H9 (cell line): ENCODE results near the gene SRPK3. TPM values are rescaled to one million over a fixed set of nuclear protein-coding genes. Genes with fewer than 3 reads are reported as not detected.

Source experiments
- DNase-seq: peaks from one replicate; pipeline ENCODE4 v3.0.0-alpha.2; 2017
- H2AFZ ChIP-seq: one replicate; pipeline ENCODE4 v1.6.1; 2013; ENCODE audit warnings: mild to moderate bottlenecking, low read length, control low read depth, moderate library complexity
- H2AK5ac ChIP-seq: 2 replicates; pipeline ENCODE4 v1.6.1; 2013; ENCODE audit warnings: low read length, control low read depth, mixed read lengths; ENCODE audit not compliant: insufficient read length
- H2BK120ac ChIP-seq: one replicate; pipeline ENCODE4 v1.6.1; 2013; ENCODE audit warnings: low read depth, mild to moderate bottlenecking, low read length, control low read depth, inconsistent platforms; ENCODE audit not compliant: poor library complexity, severe bottlenecking
- H2BK12ac ChIP-seq: 2 replicates; pipeline ENCODE4 v1.6.1; 2013; ENCODE audit warnings: low read length, control low read depth, mixed read lengths, low read depth; ENCODE audit not compliant: insufficient read length
- H2BK15ac ChIP-seq: 2 replicates; pipeline ENCODE4 v1.6.1; 2013; ENCODE audit warnings: low read depth, low read length, control low read depth
- H2BK20ac ChIP-seq: one replicate; pipeline ENCODE4 v1.6.1; 2013; ENCODE audit warnings: low read depth, mild to moderate bottlenecking, low read length, control low read depth, inconsistent platforms; ENCODE audit not compliant: poor library complexity, severe bottlenecking
- H2BK5ac ChIP-seq: 2 replicates; pipeline ENCODE4 v1.6.1; 2013; ENCODE audit warnings: low read length, control low read depth, mixed read lengths; ENCODE audit not compliant: insufficient read length
- H3K14ac ChIP-seq: 2 replicates; pipeline ENCODE4 v1.6.1; 2013; ENCODE audit warnings: low read length, control low read depth; ENCODE audit not compliant: insufficient read depth
- H3K18ac ChIP-seq: 2 replicates; pipeline ENCODE4 v1.6.1; 2013; ENCODE audit warnings: low read depth, mild to moderate bottlenecking, mixed read lengths, low read length, control low read depth; ENCODE audit not compliant: insufficient read length
- H3K23ac ChIP-seq: 2 replicates; pipeline ENCODE4 v1.6.1; 2013; ENCODE audit warnings: low read length, control low read depth, mixed read lengths, low read depth; ENCODE audit not compliant: insufficient read length
- H3K23me2 ChIP-seq: 2 replicates; pipeline ENCODE4 v1.6.1; 2013; ENCODE audit warnings: low read depth, mild to moderate bottlenecking, mixed read lengths, low read length, control low read depth; ENCODE audit not compliant: insufficient read length, poor library complexity, severe bottlenecking
- H3K27ac ChIP-seq: 2 replicates; pipeline ENCODE4 v1.5.1; 2013; ENCODE audit warnings: low read length, control low read depth, mixed read lengths, low read depth; ENCODE audit not compliant: insufficient read length
- H3K27me3 ChIP-seq: 2 replicates; pipeline ENCODE4 v1.6.1; 2013; ENCODE audit warnings: low read length, control low read depth, inconsistent platforms; ENCODE audit not compliant: insufficient read depth
- H3K4ac ChIP-seq: 2 replicates; pipeline ENCODE4 v1.6.1; 2013; ENCODE audit warnings: low read depth, mild to moderate bottlenecking, control low read depth, inconsistent platforms, low read length, moderate library complexity
- H3K4me1 ChIP-seq: 2 replicates; pipeline ENCODE4 v1.6.1; 2013; ENCODE audit warnings: low read length, control low read depth, inconsistent platforms; ENCODE audit not compliant: insufficient read depth
- H3K4me2 ChIP-seq: 2 replicates; pipeline ENCODE4 v1.6.1; 2013; ENCODE audit warnings: low read length, control low read depth, mixed read lengths; ENCODE audit not compliant: insufficient read length, insufficient read depth
- H3K56ac ChIP-seq: 2 replicates; pipeline ENCODE4 v1.6.1; 2013; ENCODE audit warnings: low read depth, mild to moderate bottlenecking, mixed read lengths, low read length, control low read depth; ENCODE audit not compliant: insufficient read length
- H3K79me1 ChIP-seq: 2 replicates; pipeline ENCODE4 v1.6.1; 2013; ENCODE audit warnings: low read depth, mild to moderate bottlenecking, moderate library complexity, low read length, control low read depth, inconsistent platforms; ENCODE audit not compliant: insufficient read depth, poor library complexity, severe bottlenecking
- H3K79me2 ChIP-seq: 2 replicates; pipeline ENCODE4 v1.6.1; 2013; ENCODE audit warnings: low read length, control low read depth, inconsistent platforms; ENCODE audit not compliant: insufficient read depth
- H3K9ac ChIP-seq: 2 replicates; pipeline ENCODE4 v1.6.1; 2013; ENCODE audit warnings: low read length, control low read depth, mixed read lengths; ENCODE audit not compliant: insufficient read length; ENCODE audit errors: extremely low read depth
- H3K9me3 ChIP-seq: one replicate; pipeline ENCODE4 v1.6.1; 2013; ENCODE audit warnings: low read depth, low read length, inconsistent platforms; ENCODE audit not compliant: control insufficient read depth
- H3T11ph ChIP-seq: one replicate; pipeline ENCODE4 v1.6.1; 2013; ENCODE audit warnings: mild to moderate bottlenecking, low read length, control low read depth, inconsistent platforms
- H4K20me1 ChIP-seq: one replicate; pipeline ENCODE4 v1.6.1; 2013; ENCODE audit not compliant: control insufficient read depth, insufficient read length, insufficient read depth
- H4K5ac ChIP-seq: 2 replicates; pipeline ENCODE4 v1.6.1; 2013; ENCODE audit warnings: low read depth, mild to moderate bottlenecking, mixed read lengths, low read length, control low read depth; ENCODE audit not compliant: insufficient read length
- H4K8ac ChIP-seq: replicated peaks from 2 replicates; pipeline ENCODE4 v1.6.1; 2013; ENCODE audit warnings: low read length, control low read depth, mixed read lengths, low read depth; ENCODE audit not compliant: insufficient read length
- H4K91ac ChIP-seq: 2 replicates; pipeline ENCODE4 v1.6.1; 2013; ENCODE audit warnings: low read depth, mild to moderate bottlenecking, moderate library complexity, mixed read lengths, low read length, control low read depth; ENCODE audit not compliant: insufficient read length
- H3K27ac Mint-ChIP-seq, 3 experiments: 2 replicates in 2 of 3; 3 replicates in 1 of 3; pipeline ENCODE4 v1.8.0; 2020 to 2021; ENCODE audit warnings: mixed read lengths in 3 of 3, mild to moderate bottlenecking in 1 of 3, moderate library complexity in 1 of 3
- H3K27me3 Mint-ChIP-seq: 2 replicates; pipeline ENCODE4 v1.8.0; 2021; ENCODE audit warnings: low read depth, mild to moderate bottlenecking, moderate library complexity, mixed read lengths
- H3K36me3 Mint-ChIP-seq, 3 experiments: 2 replicates in 2 of 3; 3 replicates in 1 of 3; pipeline ENCODE4 v1.8.0; 2020 to 2021; ENCODE audit warnings: low read depth in 3 of 3, mixed read lengths in 3 of 3; ENCODE audit not compliant: insufficient read depth in 1 of 3
- H3K4me1 Mint-ChIP-seq, 2 experiments: 2 replicates each; pipeline ENCODE4 v1.8.0; 2020; ENCODE audit warnings: mixed read lengths in 2 of 2
- H3K4me3 Mint-ChIP-seq, 2 experiments: 2 replicates in 1 of 2; 3 replicates in 1 of 2; pipeline ENCODE4 v1.8.0; 2020 to 2021; ENCODE audit warnings: mild to moderate bottlenecking in 2 of 2, mixed read lengths in 2 of 2, moderate library complexity in 1 of 2
- H3K9me3 Mint-ChIP-seq, 2 experiments: 2 replicates in 1 of 2; 3 replicates in 1 of 2; pipeline ENCODE4 v1.8.0; 2020; ENCODE audit warnings: mild to moderate bottlenecking in 2 of 2, mixed read lengths in 2 of 2, moderate library complexity in 1 of 2
- WGBS: extraction: QIAGEN DNeasy Blood & Tissue Kit; methylation state at CpG from one replicate; pipeline ENCODE4 v1.1.7; 2013; ENCODE audit warnings: missing lambda C conversion rate, low lambda C conversion rate, mixed read lengths; ENCODE audit not compliant: insufficient read length; ENCODE audit errors: extremely low coverage; 5-methylcytosine and 5-hydroxymethylcytosine counted together
- total RNA-seq: library from RNA; stranded (reverse); gene quantifications from 2 replicates; pipeline ENCODE4 v1.2.1, GENCODE V29; 2021
- TF ChIP-seq, protein P1 (sequence below): fragments of 200-600 bp; sonication (generic); conservative IDR thresholded peaks from 3 replicates; pipeline ENCODE4 v1.8.0; 2021; ENCODE audit warnings: antibody characterized with exemption, mild to moderate bottlenecking

The SRPK3 gene
- total RNA-seq, 1 experiment from 2014 or later = not detected

DNA sequence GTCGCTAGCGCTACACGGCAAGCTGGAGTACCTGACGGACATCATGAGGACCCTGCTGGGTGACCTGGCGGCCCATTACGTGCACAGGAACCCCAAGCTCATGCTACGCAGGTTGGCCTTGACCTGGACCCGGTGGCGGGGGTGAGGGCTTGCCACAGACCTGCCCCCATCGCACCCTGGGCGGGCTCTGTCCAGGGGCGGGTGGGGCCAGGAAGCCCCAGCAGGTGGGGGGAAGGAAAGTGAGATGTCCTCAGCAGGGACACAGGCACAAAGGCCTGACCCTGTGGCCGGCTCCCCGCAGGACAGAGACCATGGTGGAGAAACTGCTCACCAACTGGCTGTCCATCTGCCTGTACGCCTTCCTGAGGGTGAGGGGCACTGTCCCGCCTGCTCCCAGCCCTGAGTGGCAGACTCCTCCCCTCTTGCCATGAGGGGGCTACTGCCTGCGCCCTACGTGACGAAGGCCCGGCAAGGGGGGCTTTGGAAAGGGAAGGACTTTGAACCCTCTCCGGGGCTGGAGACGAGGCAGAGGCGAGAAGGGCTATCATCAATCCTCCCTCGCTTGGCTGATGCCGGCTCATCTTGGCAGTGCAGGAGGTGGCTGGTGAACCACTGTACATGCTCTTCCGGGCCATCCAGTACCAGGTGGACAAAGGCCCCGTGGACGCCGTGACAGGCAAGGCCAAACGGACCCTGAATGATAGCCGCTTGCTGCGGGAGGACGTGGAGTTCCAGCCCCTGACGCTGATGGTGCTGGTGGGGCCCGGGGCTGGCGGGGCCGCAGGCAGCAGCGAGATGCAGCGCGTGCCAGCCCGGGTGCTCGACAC lies 5.3 kb upstream of the SRPK3 start:
- Histone ChIP-seq H2BK20ac (no peak overlapping the region), H3K18ac (no peak overlapping the region), H4K91ac (no peak overlapping the region), H4K8ac (no peak overlapping the region), H3K4me2 (no peak overlapping the region), H2BK120ac (no peak overlapping the region), H4K20me1 (no peaks in the 10 kb centered on the region), H3K9me3 (no peaks in the 10 kb centered on the region), H3K56ac (no peak overlapping the region), H3K14ac (no peak overlapping the region), H2BK15ac (no peak overlapping the region), H3K79me1 (no peaks in the 10 kb centered on the region), H2BK5ac (no peak overlapping the region), H2AK5ac (no peak overlapping the region), H3T11ph (no peak overlapping the region), H4K5ac (no peak overlapping the region), H3K9ac (no peak overlapping the region), H3K79me2 (no peaks in the 10 kb centered on the region), H3K23ac (no peak overlapping the region), H3K27me3 (no peaks in the 10 kb centered on the region), H3K27ac (no peak overlapping the region), H3K4me1 (no peaks in the 10 kb centered on the region), H3K23me2 (no peaks in the 10 kb centered on the region), H3K4ac (no peak overlapping the region), H2AFZ (no peak overlapping the region), H2BK12ac (no peak overlapping the region)
- WGBS = no CpG with 5 or more reads among the region's 42 CpGs
- H3K4me3 Mint-ChIP-seq = no peak overlapping the region; a peak in 1 of 5 replicates
- H3K4me1 Mint-ChIP-seq = peaks cover 4 to 8% of the 10 kb centered on the region in 2 experiments
- TF ChIP-seq, protein P1, sequence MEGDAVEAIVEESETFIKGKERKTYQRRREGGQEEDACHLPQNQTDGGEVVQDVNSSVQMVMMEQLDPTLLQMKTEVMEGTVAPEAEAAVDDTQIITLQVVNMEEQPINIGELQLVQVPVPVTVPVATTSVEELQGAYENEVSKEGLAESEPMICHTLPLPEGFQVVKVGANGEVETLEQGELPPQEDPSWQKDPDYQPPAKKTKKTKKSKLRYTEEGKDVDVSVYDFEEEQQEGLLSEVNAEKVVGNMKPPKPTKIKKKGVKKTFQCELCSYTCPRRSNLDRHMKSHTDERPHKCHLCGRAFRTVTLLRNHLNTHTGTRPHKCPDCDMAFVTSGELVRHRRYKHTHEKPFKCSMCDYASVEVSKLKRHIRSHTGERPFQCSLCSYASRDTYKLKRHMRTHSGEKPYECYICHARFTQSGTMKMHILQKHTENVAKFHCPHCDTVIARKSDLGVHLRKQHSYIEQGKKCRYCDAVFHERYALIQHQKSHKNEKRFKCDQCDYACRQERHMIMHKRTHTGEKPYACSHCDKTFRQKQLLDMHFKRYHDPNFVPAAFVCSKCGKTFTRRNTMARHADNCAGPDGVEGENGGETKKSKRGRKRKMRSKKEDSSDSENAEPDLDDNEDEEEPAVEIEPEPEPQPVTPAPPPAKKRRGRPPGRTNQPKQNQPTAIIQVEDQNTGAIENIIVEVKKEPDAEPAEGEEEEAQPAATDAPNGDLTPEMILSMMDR = no peak
- no peak for DNase-seq
- H3K27me3 Mint-ChIP-seq = peaks cover 2% of the 10 kb centered on the region; the same call in 1 of the 2 replicates
- H3K36me3 Mint-ChIP-seq = peaks cover 0 to 5% (median 3%) of the 10 kb centered on the region in 3 experiments; a peak in 5 of 7 replicates
- H3K9me3 Mint-ChIP-seq = peaks cover 31 to 54% of the 10 kb centered on the region in 2 experiments
- H3K27ac Mint-ChIP-seq = no peak overlapping the region
